Measurements from ENCODE around the gene PATL2. TPM values are rescaled to one million over a fixed set of nuclear protein-coding genes. Genes with fewer than 3 reads are reported as not detected.
"Not testable (repeated sequence)": the region's sequence is repeated elsewhere in the genome, so short reads cannot be mapped to it uniquely, and the experiment has no call there.

Gene PATL2
- total and polyA plus RNA-seq, 2 donors (not counting 1 experiment from before 2014, with no cell fraction given) = 0.40 to 1.3 TPM

GRCh38 chr15:44706946-44707636, 4.0 kb downstream of the PATL2 start:
- Histone ChIP-seq H3K79me2 (ENCODE audit: control insufficient read depth, insufficient read depth, low read length) (peaks cover 12% of the 10 kb centered on the region), H4K20me1 (ENCODE audit: control insufficient read depth, extremely low read depth, insufficient read depth, low read length) (no peaks in the 10 kb centered on the region), H3K27ac (ENCODE audit: insufficient read depth, low read length) (no peak overlapping the region), H3K9me3 (ENCODE audit: control insufficient read depth, insufficient read depth, low read depth, low read length) (no peaks in the 10 kb centered on the region), H3K4me1 (ENCODE audit: control insufficient read depth, extremely low read depth, insufficient read depth, low read length) (no peaks in the 10 kb centered on the region), H3K36me3 (ENCODE audit: control insufficient read depth, insufficient read depth, low read length) (no peaks in the 10 kb centered on the region), H3K9ac (ENCODE audit: insufficient read depth, low read length) (no peak overlapping the region), H3K4me3 (replicated peaks in 1 of 4; ENCODE audit: control extremely low read depth in 1 of 4, insufficient read depth in 1 of 4, low read depth in 3 of 4, low read length in 4 of 4) (no peak overlapping the region), H3K4me2 (ENCODE audit: extremely low read depth, insufficient read depth, low read length) (no peak overlapping the region), H3K27me3 (ENCODE audit: control insufficient read depth, insufficient read depth, low read length) (no peaks in the 10 kb centered on the region), H2AFZ (ENCODE audit: low read length) (no peak overlapping the region)
- no peak for TF ChIP-seq CTCF (conservative IDR thresholded peaks at IDR 0.05 in 1 of 2, IDR thresholded peaks at IDR 0.05 in 1 of 2; ENCODE audit: low read depth in 1 of 2, low read length in 2 of 2)
- TF ChIP-seq EZH2 (IDR thresholded peaks at IDR 0.05; ENCODE audit: low read length, missing control alignments) = no peak
- no peak for DNase-seq (ENCODE audit: low read depth in 2 of 2)

GRCh38 chr15:44706401-44706800, 4.7 kb downstream of the PATL2 start:
- H3K27ac ChIP-seq (ENCODE audit: insufficient read depth, low read length) = no peak overlapping the region
- DNase-seq (ENCODE audit: low read depth in 2 of 2) = no peak
- no peak for TF ChIP-seq EZH2 (IDR thresholded peaks at IDR 0.05; ENCODE audit: low read length, missing control alignments)
- TF ChIP-seq CTCF (conservative IDR thresholded peaks at IDR 0.05 in 1 of 2, IDR thresholded peaks at IDR 0.05 in 1 of 2; ENCODE audit: low read depth in 1 of 2, low read length in 2 of 2) = no peak

GRCh38 chr15:44705986-44706385, 5.1 kb downstream of the PATL2 start:
- no peaks in the 10 kb centered on the region for H3K4me1 ChIP-seq (ENCODE audit: control insufficient read depth, extremely low read depth, insufficient read depth, low read length)
- no peak overlapping the region for H3K27ac ChIP-seq (ENCODE audit: insufficient read depth, low read length)
- TF ChIP-seq EZH2 (IDR thresholded peaks at IDR 0.05; ENCODE audit: low read length, missing control alignments) (no peak), CTCF (conservative IDR thresholded peaks at IDR 0.05 in 1 of 2, IDR thresholded peaks at IDR 0.05 in 1 of 2; ENCODE audit: low read depth in 1 of 2, low read length in 2 of 2) (no peak)

More at GRCh38 chr15:44706401-44706800, 4.7 kb downstream of the PATL2 start:
- Histone ChIP-seq H2AFZ (ENCODE audit: low read length) (no peak overlapping the region), H3K4me1 (ENCODE audit: control insufficient read depth, extremely low read depth, insufficient read depth, low read length) (no peaks in the 10 kb centered on the region), H3K27me3 (ENCODE audit: control insufficient read depth, insufficient read depth, low read length) (no peaks in the 10 kb centered on the region), H3K79me2 (ENCODE audit: control insufficient read depth, insufficient read depth, low read length) (peaks cover 5% of the 10 kb centered on the region), H3K9ac (ENCODE audit: insufficient read depth, low read length) (no peak overlapping the region), H3K36me3 (ENCODE audit: control insufficient read depth, insufficient read depth, low read length) (no peaks in the 10 kb centered on the region), H3K9me3 (ENCODE audit: control insufficient read depth, insufficient read depth, low read depth, low read length) (no peaks in the 10 kb centered on the region), H3K4me3 (replicated peaks in 1 of 4; ENCODE audit: control extremely low read depth in 1 of 4, insufficient read depth in 1 of 4, low read depth in 3 of 4, low read length in 4 of 4) (no peak overlapping the region), H3K4me2 (ENCODE audit: extremely low read depth, insufficient read depth, low read length) (no peak overlapping the region), H4K20me1 (ENCODE audit: control insufficient read depth, extremely low read depth, insufficient read depth, low read length) (no peaks in the 10 kb centered on the region)

GRCh38 chr15:44700676-44701075, 10.4 kb downstream of the PATL2 start:
- not testable (repeated sequence) for H3K4me1 ChIP-seq (ENCODE audit: control insufficient read depth, extremely low read depth, insufficient read depth, low read length); H3K36me3 ChIP-seq (ENCODE audit: control insufficient read depth, insufficient read depth, low read length); H3K79me2 ChIP-seq (ENCODE audit: control insufficient read depth, insufficient read depth, low read length); H3K27me3 ChIP-seq (ENCODE audit: control insufficient read depth, insufficient read depth, low read length); H2AFZ ChIP-seq (ENCODE audit: low read length); DNase-seq (ENCODE audit: low read depth in 2 of 2); H3K27ac ChIP-seq (ENCODE audit: insufficient read depth, low read length); H3K9ac ChIP-seq (ENCODE audit: insufficient read depth, low read length); H4K20me1 ChIP-seq (ENCODE audit: control insufficient read depth, extremely low read depth, insufficient read depth, low read length); H3K9me3 ChIP-seq (ENCODE audit: control insufficient read depth, insufficient read depth, low read depth, low read length); H3K4me2 ChIP-seq (ENCODE audit: extremely low read depth, insufficient read depth, low read length); H3K4me3 ChIP-seq (replicated peaks in 1 of 4; ENCODE audit: control extremely low read depth in 1 of 4, insufficient read depth in 1 of 4, low read depth in 3 of 4, low read length in 4 of 4)

More at GRCh38 chr15:44705986-44706385, 5.1 kb downstream of the PATL2 start:
- Histone ChIP-seq H3K9me3 (ENCODE audit: control insufficient read depth, insufficient read depth, low read depth, low read length) (no peaks in the 10 kb centered on the region), H3K27me3 (ENCODE audit: control insufficient read depth, insufficient read depth, low read length) (no peaks in the 10 kb centered on the region), H3K36me3 (ENCODE audit: control insufficient read depth, insufficient read depth, low read length) (no peaks in the 10 kb centered on the region), H4K20me1 (ENCODE audit: control insufficient read depth, extremely low read depth, insufficient read depth, low read length) (no peaks in the 10 kb centered on the region), H3K4me2 (ENCODE audit: extremely low read depth, insufficient read depth, low read length) (no peak overlapping the region), H2AFZ (ENCODE audit: low read length) (no peak overlapping the region), H3K79me2 (ENCODE audit: control insufficient read depth, insufficient read depth, low read length) (peaks cover 2% of the 10 kb centered on the region), H3K4me3 (replicated peaks in 1 of 4; ENCODE audit: control extremely low read depth in 1 of 4, insufficient read depth in 1 of 4, low read depth in 3 of 4, low read length in 4 of 4) (no peak overlapping the region), H3K9ac (ENCODE audit: insufficient read depth, low read length) (no peak overlapping the region)
- no peak for DNase-seq (ENCODE audit: low read depth in 2 of 2)

All from fibroblast of lung (primary cell).